GM23338 (cell line): ENCODE results near the gene NOXA1. TPM values are rescaled to one million over a fixed set of nuclear protein-coding genes. Genes with fewer than 3 reads are reported as not detected.

ENCODE experiments used
- ATAC-seq: fragments of 200-7000 bp; cut with Tn5 transposase; 3 replicates; pipeline ENCODE4 v1.9.1; 2020
- DNase-seq: peaks from one replicate; pipeline ENCODE4 v3.0.0-alpha.2; 2015; ENCODE audit warnings: low spot score
- H2AFZ ChIP-seq: fragments of 200-600 bp; sonication (generic); 2 replicates; pipeline ENCODE4 v1.8.0; 2016; ENCODE audit warnings: antibody characterized with exemption, mild to moderate bottlenecking, moderate library complexity
- H3F3A ChIP-seq: fragments of 200-600 bp; sonication (generic); replicated peaks from 2 replicates; pipeline ENCODE4 v1.8.0; 2017; ENCODE audit warnings: antibody characterized with exemption, mixed run types, low read depth
- H3K27ac ChIP-seq: fragments of 200-600 bp; sonication (generic); 2 replicates; pipeline ENCODE4 v1.6.1; 2016; ENCODE audit warnings: low read depth
- H3K27me3 ChIP-seq: fragments of 200-600 bp; sonication (generic); 2 replicates; pipeline ENCODE4 v1.8.0; 2016; ENCODE audit warnings: mild to moderate bottlenecking, mixed run types, moderate library complexity; ENCODE audit not compliant: insufficient read depth
- H3K36me3 ChIP-seq: fragments of 200-600 bp; sonication (generic); 2 replicates; pipeline ENCODE4 v1.8.0; 2016; ENCODE audit warnings: mild to moderate bottlenecking; ENCODE audit not compliant: insufficient read depth
- H3K4me1 ChIP-seq: fragments of 200-600 bp; sonication (generic); 2 replicates; pipeline ENCODE4 v1.8.0; 2016; ENCODE audit warnings: mild to moderate bottlenecking, moderate library complexity; ENCODE audit not compliant: insufficient read depth
- H3K4me2 ChIP-seq: fragments of 200-600 bp; sonication (generic); 2 replicates; pipeline ENCODE4 v1.7.1; 2017; ENCODE audit warnings: mixed run types
- H3K4me3 ChIP-seq: fragments of 200-600 bp; sonication (generic); 2 replicates; pipeline ENCODE4 v1.6.1; 2016; ENCODE audit warnings: mixed run types
- H3K79me2 ChIP-seq: fragments of 200-600 bp; sonication (generic); replicated peaks from 2 replicates; pipeline ENCODE4 v1.8.0; 2017; ENCODE audit warnings: mild to moderate bottlenecking; ENCODE audit not compliant: insufficient read depth
- H3K9me2 ChIP-seq: fragments of 200-600 bp; sonication (generic); 2 replicates; pipeline ENCODE4 v1.8.0; 2017; ENCODE audit not compliant: insufficient read depth
- H4K20me1 ChIP-seq: fragments of 200-600 bp; sonication (generic); replicated peaks from 2 replicates; pipeline ENCODE4 v1.8.0; 2017; ENCODE audit warnings: mild to moderate bottlenecking; ENCODE audit not compliant: insufficient read depth
- H3K27ac Mint-ChIP-seq: 2 replicates; pipeline ENCODE4 v1.8.0; 2020; ENCODE audit warnings: inconsistent platforms, mild to moderate bottlenecking, moderate library complexity, mixed read lengths
- H3K27me3 Mint-ChIP-seq: 3 replicates; pipeline ENCODE4 v1.8.0; 2022; ENCODE audit warnings: low read depth, mild to moderate bottlenecking, moderate library complexity, mixed read lengths, inconsistent platforms; ENCODE audit not compliant: insufficient read depth, poor library complexity
- H3K36me3 Mint-ChIP-seq: 3 replicates; pipeline ENCODE4 v1.8.0; 2021; ENCODE audit warnings: low read depth, mild to moderate bottlenecking, inconsistent platforms, moderate library complexity, mixed read lengths
- H3K4me1 Mint-ChIP-seq: 3 replicates; pipeline ENCODE4 v1.8.0; 2020; ENCODE audit warnings: mild to moderate bottlenecking, inconsistent platforms, mixed read lengths
- H3K4me3 Mint-ChIP-seq: 3 replicates; pipeline ENCODE4 v1.8.0; 2021; ENCODE audit warnings: moderate library complexity, mild to moderate bottlenecking, inconsistent platforms, mixed read lengths
- H3K9me3 Mint-ChIP-seq: 3 replicates; pipeline ENCODE4 v1.8.0; 2020; ENCODE audit warnings: moderate library complexity, mild to moderate bottlenecking, inconsistent platforms, mixed read lengths
- CREB1 ChIP-seq: fragments of 250-450 bp; sonication (Bioruptor Pico); IDR thresholded peaks from 2 replicates; pipeline ENCODE4 v1.5.0; 2020; ENCODE audit warnings: low read depth, mild to moderate bottlenecking, moderate library complexity
- ETS1 ChIP-seq: IDR thresholded peaks from 2 replicates; pipeline ENCODE4 v1.6.1; 2016; ENCODE audit warnings: antibody characterized with exemption
- EZH2 ChIP-seq: fragments of 200-600 bp; sonication (generic); IDR thresholded peaks from one replicate; pipeline ENCODE4 v1.8.0; 2017; ENCODE audit warnings: antibody characterized with exemption, mild to moderate bottlenecking, low read depth; ENCODE audit not compliant: unreplicated experiment
- EZH2phosphoT487 ChIP-seq: fragments of 200-600 bp; sonication (generic); IDR thresholded peaks from one replicate; pipeline ENCODE4 v1.8.1; 2018; ENCODE audit warnings: antibody characterized with exemption; ENCODE audit not compliant: unreplicated experiment
- JUNB ChIP-seq: IDR thresholded peaks from one replicate; pipeline ENCODE4 v1.6.1; 2016; ENCODE audit warnings: antibody characterized with exemption; ENCODE audit not compliant: unreplicated experiment
- NANOG ChIP-seq: IDR thresholded peaks from 2 replicates; pipeline ENCODE4 v1.6.1; 2016; ENCODE audit warnings: antibody characterized with exemption, borderline replicate concordance
- POLR2AphosphoS5 ChIP-seq: IDR thresholded peaks from 2 replicates; pipeline ENCODE4 v1.6.1; 2016; ENCODE audit warnings: antibody characterized with exemption, low read depth
- REST ChIP-seq: IDR thresholded peaks from one replicate; pipeline ENCODE4 v1.6.1; 2018; ENCODE audit warnings: antibody characterized with exemption; ENCODE audit not compliant: unreplicated experiment
- ZNF114 ChIP-seq: fragments of 250-450 bp; sonication (Bioruptor Pico); IDR thresholded peaks from 2 replicates; pipeline ENCODE4 v1.5.0; 2020; ENCODE audit warnings: mild to moderate bottlenecking, moderate library complexity
- ZNF331 ChIP-seq: fragments of 250-450 bp; sonication (Bioruptor Pico); IDR thresholded peaks from 2 replicates; pipeline ENCODE4 v1.5.0; 2020; ENCODE audit warnings: low read depth, mild to moderate bottlenecking, moderate library complexity
- polyA plus RNA-seq: library from polyadenylated mRNA; unstranded; fragments of >200 nt; fragmentation: Nextera tagmentation; extraction: Ambion mirVana; gene quantifications from 2 replicates; pipeline ENCODE4 v1.2.1, GENCODE V29; 2016
- total RNA-seq: library from RNA; depleted of rRNA; stranded (reverse); fragments of >200 nt; shearing (Covaris generic); gene quantifications from 2 replicates; pipeline ENCODE4 v1.2.3, GENCODE V29; 2014

Gene NOXA1
- total and polyA plus RNA-seq, 2 experiments from 2014 or later, result 0.59 to 0.68 TPM

DNA sequence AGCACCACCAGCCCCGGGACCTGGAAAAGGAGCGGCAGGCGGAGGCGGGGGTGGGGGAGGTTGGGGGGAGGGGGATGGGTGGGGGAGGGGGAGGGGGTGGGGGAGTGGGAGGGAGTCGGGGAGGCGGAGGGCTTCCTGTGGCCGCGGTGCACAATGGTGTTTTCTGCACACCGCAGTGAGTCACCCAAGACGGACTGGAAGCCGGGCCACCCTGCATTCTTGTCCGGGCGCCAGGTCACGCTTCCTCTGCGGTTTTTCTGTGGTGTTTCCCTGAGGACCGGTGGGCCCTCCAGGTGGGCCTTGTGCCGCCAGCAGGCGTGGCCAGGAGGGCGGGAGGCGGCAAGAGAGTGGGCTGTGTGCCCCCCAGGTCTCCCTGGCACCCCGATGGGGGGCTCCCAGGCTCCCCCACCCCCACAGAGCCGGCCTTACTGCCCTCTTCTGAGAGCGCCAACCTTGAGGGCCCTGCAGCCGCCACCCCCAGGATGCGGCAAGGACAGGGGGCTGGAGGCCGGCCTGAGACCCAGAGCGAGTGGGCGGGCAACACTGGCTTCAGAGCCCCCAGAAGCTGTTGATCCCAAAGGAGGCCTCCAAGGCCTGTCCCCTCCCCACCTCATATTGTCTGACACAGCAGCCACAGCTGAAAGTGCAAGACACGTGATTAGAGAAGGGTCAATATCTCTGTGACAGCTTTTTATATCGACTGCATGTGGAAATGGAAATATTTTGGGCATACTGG, 11.4 kb upstream of the NOXA1 start (continued):
- TF ChIP-seq REST, result no peak
- TF ChIP-seq POLR2AphosphoS5, result no peak
- TF ChIP-seq EZH2phosphoT487, result no peak

- H3K4me3 Mint-ChIP-seq, result no peak overlapping the region
- ATAC-seq (no peak), DNase-seq (no peak)
- Histone ChIP-seq H3K4me3 (no peak overlapping the region), H3K79me2 (0 out of 2 replicates have a peak, but pooled peaks cover 2% of the 10 kb centered on the region), H4K20me1 (no peaks in the 10 kb centered on the region; the same call in none of the 2 replicates), H3K27ac (no peak overlapping the region), H3K9me2 (no peaks in the 10 kb centered on the region), H3K27me3 (no peaks in the 10 kb centered on the region), H3K4me1 (0 out of 2 replicates have a peak, but pooled peaks cover 3% of the 10 kb centered on the region), H3K4me2 (no peak overlapping the region), H3F3A (0 out of 2 replicates have a peak, but pooled peaks cover 3% of the 10 kb centered on the region), H3K36me3 (no peaks in the 10 kb centered on the region), H2AFZ (no peak overlapping the region)
- H3K4me1 Mint-ChIP-seq, result no peaks in the 10 kb centered on the region; the same call in 1 of the 3 replicates
- no peak overlapping the region for H3K27ac Mint-ChIP-seq
- peaks cover 2% of the 10 kb centered on the region for H3K27me3 Mint-ChIP-seq
- no peaks in the 10 kb centered on the region for H3K9me3 Mint-ChIP-seq
- no peaks in the 10 kb centered on the region for H3K36me3 Mint-ChIP-seq
- TF ChIP-seq EZH2, result no peak
- no peak for TF ChIP-seq JUNB
- TF ChIP-seq POLR2AphosphoS5, result no peak
- TF ChIP-seq EZH2phosphoT487, result no peak
- no peak for TF ChIP-seq ZNF114 (CRISPR knock-in tag)
- no peak for TF ChIP-seq CREB1 (CRISPR knock-in tag)
- no peak for TF ChIP-seq REST
- no peak for TF ChIP-seq NANOG
- TF ChIP-seq ZNF331 (CRISPR knock-in tag), result no peak
- TF ChIP-seq ETS1, result no peak
These were observed 10.8 kb upstream of the NOXA1 start for GRCh38 chr9:137412431-137412830.
